ENCODE data around the gene PAPLN.

GRCh38 chr14:73261520-73262426 lies 24.5 kb downstream of the PAPLN start:
- TF ChIP-seq CTCF (IDR thresholded peaks at IDR 0.05; ENCODE audit: low read length) (no peak), EZH2 (IDR thresholded peaks at IDR 0.05; ENCODE audit: borderline replicate concordance, low read length) (no peak)
